Kasumi-1 (cell line): ENCODE data around the gene SH3PXD2A.

Experiments used
- DNase-seq, 2 experiments: peaks; one replicate each; lab custom pipeline; 2025; lab: John Stamatoyannopoulos, UW

The SH3PXD2A gene

GRCh38 chr10:103603382-103603781, 252.0 kb downstream of the SH3PXD2A start:
- DNase-seq = no peak

GRCh38 chr10:103602852-103603155, 252.6 kb downstream of the SH3PXD2A start:
- DNase-seq = no peak

GRCh38 chr10:103602028-103602851, 253.1 kb downstream of the SH3PXD2A start:
- no peak for DNase-seq

GRCh38 chr10:103600956-103601569, 254.3 kb downstream of the SH3PXD2A start:
- no peak for DNase-seq

- DNase-seq = no peak
Measured at GRCh38 chr10:103600325-103600724, 255.1 kb downstream of the SH3PXD2A start.

- no peak for DNase-seq
Measured at GRCh38 chr10:103599907-103600306, 255.5 kb downstream of the SH3PXD2A start.

- DNase-seq = no peak
Measured at GRCh38 chr10:103599211-103599610, 256.2 kb downstream of the SH3PXD2A start.

- DNase-seq = peak; percentile 36 to 66
Measured at GRCh38 chr10:103598654-103599115, 256.7 kb downstream of the SH3PXD2A start.

- no peak for DNase-seq
Measured at GRCh38 chr10:103597003-103597402, 258.4 kb downstream of the SH3PXD2A start.

- DNase-seq = no peak
Measured at GRCh38 chr10:103595933-103596726, 259.2 kb downstream of the SH3PXD2A start.

GRCh38 chr10:103593022-103593570, 262.3 kb downstream of the SH3PXD2A start:
- no peak for DNase-seq

GRCh38 chr10:103592186-103593021, 263.0 kb downstream of the SH3PXD2A start:
- peak; percentile 47 to 50 for DNase-seq

GRCh38 chr10:103590744-103591291, 264.6 kb downstream of the SH3PXD2A start:
- DNase-seq = no peak

- DNase-seq = no peak
Measured at GRCh38 chr10:103590060-103590459, 265.3 kb downstream of the SH3PXD2A start.

GRCh38 chr10:103589074-103589630, 266.2 kb downstream of the SH3PXD2A start:
- no peak for DNase-seq

GRCh38 chr10:103587073-103587472, 268.3 kb downstream of the SH3PXD2A start:
- no peak for DNase-seq

GRCh38 chr10:103585011-103585405, 270.4 kb downstream of the SH3PXD2A start:
- DNase-seq = no peak

- DNase-seq = peak; percentile 94 to 95
Measured at GRCh38 chr10:103584216-103585010, 271.0 kb downstream of the SH3PXD2A start.

GRCh38 chr10:103583871-103584215, 271.5 kb downstream of the SH3PXD2A start:
- DNase-seq = peak in 1 of 2 experiments; percentile 84
